Esophagus muscularis mucosa (tissue), 4 donors: ENCODE data around the gene AQP6. TPM values are rescaled to one million over a fixed set of nuclear protein-coding genes. Genes with fewer than 3 reads are reported as not detected.
"Not testable (repeated sequence)": the region's sequence is repeated elsewhere in the genome, so short reads cannot be mapped to it uniquely, and the experiment has no call there.

Experiments used
- DNase-seq: peaks from one replicate; pipeline ENCODE4 v3.0.0-alpha.2; 2017; ENCODE audit errors: extremely low spot score
- H3K27ac ChIP-seq, 4 donors: fragments of 200-600 bp; sonication (generic); replicated peaks in 1 of 4; 1 replicate in 3 of 4; 2 replicates in 1 of 4; pipeline ENCODE4 v1.5.1; 2016 to 2019; ENCODE audit warnings: mild to moderate bottlenecking in 1 of 4
- H3K27me3 ChIP-seq, 4 donors: fragments of 200-600 bp; sonication (generic); one replicate each; pipeline versions ENCODE4 v1.5.1 to v1.6.0; 2016 to 2019
- H3K36me3 ChIP-seq, 4 donors: fragments of 200-600 bp; sonication (generic); one replicate each; pipeline ENCODE4 v1.5.1; 2016 to 2019
- H3K4me1 ChIP-seq, 4 donors: fragments of 200-600 bp; sonication (generic); one replicate each; pipeline ENCODE4 v1.5.1; 2016 to 2019
- H3K4me3 ChIP-seq, 4 donors: fragments of 200-600 bp; sonication (generic); 1 replicate in 2 of 4; 2 replicates in 2 of 4; pipeline ENCODE4 v1.5.1; 2016 to 2019; ENCODE audit warnings: mild to moderate bottlenecking in 4 of 4, moderate library complexity in 1 of 4
- H3K9me3 ChIP-seq, 4 donors: fragments of 200-600 bp; sonication (generic); 1 replicate in 3 of 4; 2 replicates in 1 of 4; pipeline ENCODE4 v1.5.1; 2016 to 2019
- EP300 ChIP-seq: sonication (generic); formaldehyde crosslinking; IDR thresholded peaks from one replicate; pipeline ENCODE4 v1.6.1; 2017; ENCODE audit warnings: antibody characterized with exemption
- POLR2A ChIP-seq: fragments of 450-650 bp; IDR thresholded peaks from one replicate; pipeline ENCODE4 v1.6.1; 2017; ENCODE audit warnings: antibody characterized with exemption, moderate library complexity, mild to moderate bottlenecking, low read depth
- POLR2AphosphoS5 ChIP-seq, 2 donors: sonication (generic); formaldehyde crosslinking; IDR thresholded peaks; one replicate each; pipeline ENCODE4 v1.6.1; 2017; ENCODE audit warnings: antibody characterized with exemption in 2 of 2
- WGBS: methylation state at CpG from one replicate; pipeline ENCODE4 v1.1.5; 2018; 5-methylcytosine and 5-hydroxymethylcytosine counted together
- intact Hi-C: fragments of 100-400 bp; cut with DNase I; formaldehyde crosslinking; loops from one replicate; pipeline ENCODE4 v1.15.1; 2023
- total RNA-seq, 4 donors: library from RNA; depleted of rRNA; stranded (reverse); fragments of >200 nt; gene quantifications; one replicate each; pipeline versions ENCODE4 v1.1.0 to v1.2.1, GENCODE V29; 2016
- TF ChIP-seq, protein P1 (sequence below), 3 experiments: fragments of 200-600 bp in 2 of 3; fragments of 450-650 bp in 1 of 3; sonication (generic) in 2 of 3; IDR thresholded peaks; one replicate each; pipeline ENCODE4 v1.5.1; 2017 to 2019; ENCODE audit warnings: antibody characterized with exemption in 3 of 3, mild to moderate bottlenecking in 2 of 3, moderate library complexity in 1 of 3

AQP6 gene
- total RNA-seq, 4 donors from 2014 or later: 0.11 TPM; not detected in 3

DNA sequence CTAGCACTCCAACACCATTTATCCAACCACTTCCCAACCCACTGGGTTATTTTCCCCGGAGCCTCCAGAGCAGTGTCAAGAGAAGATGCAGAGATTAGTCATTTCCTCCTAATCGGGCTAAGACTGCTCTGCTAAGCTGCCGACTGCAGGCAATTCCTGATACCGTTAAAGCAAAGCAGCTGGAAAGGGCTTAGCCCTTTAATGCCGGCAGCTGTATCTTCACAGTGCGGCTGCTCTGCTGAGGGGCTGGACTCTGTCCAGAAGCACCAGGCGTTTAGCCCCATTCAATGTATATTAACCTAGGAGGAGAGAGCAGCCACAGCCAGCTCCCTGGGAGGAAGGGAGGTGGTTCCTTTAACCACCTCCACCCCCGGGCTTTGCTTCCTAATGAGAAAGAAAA, 11.1 kb downstream of the AQP6 start:
- TF ChIP-seq POLR2A: no peak
- no peak for TF ChIP-seq POLR2AphosphoS5 (IDR thresholded peaks at IDR 0.05)
- TF ChIP-seq EP300: no peak
- TF ChIP-seq, protein P1, sequence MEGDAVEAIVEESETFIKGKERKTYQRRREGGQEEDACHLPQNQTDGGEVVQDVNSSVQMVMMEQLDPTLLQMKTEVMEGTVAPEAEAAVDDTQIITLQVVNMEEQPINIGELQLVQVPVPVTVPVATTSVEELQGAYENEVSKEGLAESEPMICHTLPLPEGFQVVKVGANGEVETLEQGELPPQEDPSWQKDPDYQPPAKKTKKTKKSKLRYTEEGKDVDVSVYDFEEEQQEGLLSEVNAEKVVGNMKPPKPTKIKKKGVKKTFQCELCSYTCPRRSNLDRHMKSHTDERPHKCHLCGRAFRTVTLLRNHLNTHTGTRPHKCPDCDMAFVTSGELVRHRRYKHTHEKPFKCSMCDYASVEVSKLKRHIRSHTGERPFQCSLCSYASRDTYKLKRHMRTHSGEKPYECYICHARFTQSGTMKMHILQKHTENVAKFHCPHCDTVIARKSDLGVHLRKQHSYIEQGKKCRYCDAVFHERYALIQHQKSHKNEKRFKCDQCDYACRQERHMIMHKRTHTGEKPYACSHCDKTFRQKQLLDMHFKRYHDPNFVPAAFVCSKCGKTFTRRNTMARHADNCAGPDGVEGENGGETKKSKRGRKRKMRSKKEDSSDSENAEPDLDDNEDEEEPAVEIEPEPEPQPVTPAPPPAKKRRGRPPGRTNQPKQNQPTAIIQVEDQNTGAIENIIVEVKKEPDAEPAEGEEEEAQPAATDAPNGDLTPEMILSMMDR (IDR thresholded peaks at IDR 0.05): no peak
- Histone ChIP-seq H3K9me3 (no peaks in the 10 kb centered on the region), H3K27me3 (no peaks in the 10 kb centered on the region), H3K36me3 (no peaks in the 10 kb centered on the region), H3K4me3 (peak overlapping the region in 2 of 4 donors; percentile 0 to 17), H3K4me1 (peaks cover 5 to 27% (median 23%) of the 10 kb centered on the region in 4 donors), H3K27ac (no peak overlapping the region)
- no peak for DNase-seq
- intact Hi-C loops: no loop called here
- 1% methylated on average over 8 of the region's 8 CpGs for WGBS

DNA sequence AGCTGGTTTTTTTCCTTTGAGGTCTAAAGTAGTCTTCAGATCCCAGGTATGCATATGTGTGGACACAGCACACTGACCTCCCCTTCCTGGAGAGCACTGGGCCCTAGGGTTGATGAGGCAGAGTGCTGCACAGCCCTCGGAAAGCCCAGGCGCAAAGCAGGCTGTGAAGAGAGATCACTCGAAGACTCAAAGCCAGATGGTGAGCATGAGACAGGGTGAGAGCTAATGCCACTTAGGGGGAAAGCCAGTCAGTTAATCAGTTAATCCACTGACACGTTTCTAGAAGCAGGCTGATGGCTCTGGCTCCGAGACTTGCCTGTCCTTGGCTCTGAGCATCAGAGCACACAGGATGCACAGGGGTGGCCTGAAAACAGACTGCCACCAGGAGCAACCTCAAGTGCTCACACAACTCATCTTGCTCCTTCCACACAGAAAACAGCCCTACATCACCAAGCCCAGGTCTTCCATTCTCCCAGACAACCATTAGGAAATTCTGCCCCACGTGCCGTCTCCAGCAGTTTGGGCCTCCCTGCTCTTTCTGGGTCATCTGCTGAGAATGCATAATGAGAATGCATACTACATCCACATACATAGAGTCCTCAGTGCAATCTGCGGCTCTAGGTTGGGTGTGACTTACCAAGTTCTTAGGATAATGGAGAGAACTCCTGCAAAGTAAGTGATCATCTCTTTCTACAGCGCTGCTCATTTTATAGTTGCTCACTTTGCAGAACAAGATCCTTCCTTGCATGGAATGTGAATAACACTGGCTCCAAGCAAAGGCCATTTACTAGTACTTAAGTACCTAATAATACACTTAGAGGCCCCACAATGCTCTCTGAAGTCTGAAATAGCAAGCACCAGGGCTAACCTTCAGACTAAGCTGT, 12.0 kb downstream of the AQP6 start:
- Histone ChIP-seq H3K36me3 (no peaks in the 10 kb centered on the region), H3K4me1 (peaks cover 5 to 26% (median 23%) of the 10 kb centered on the region in 4 donors), H3K27me3 (no peaks in the 10 kb centered on the region), H3K27ac (no peak overlapping the region), H3K4me3 (no peak overlapping the region), H3K9me3 (no peaks in the 10 kb centered on the region)
- no peak for DNase-seq
- 86% methylated on average over 9 of the region's 9 CpGs for WGBS
- TF ChIP-seq EP300 (no peak), POLR2AphosphoS5 (IDR thresholded peaks at IDR 0.05) (no peak), POLR2A (no peak)
- TF ChIP-seq, protein P1 (IDR thresholded peaks at IDR 0.05): no peak
- intact Hi-C loops: no loop called here

DNA sequence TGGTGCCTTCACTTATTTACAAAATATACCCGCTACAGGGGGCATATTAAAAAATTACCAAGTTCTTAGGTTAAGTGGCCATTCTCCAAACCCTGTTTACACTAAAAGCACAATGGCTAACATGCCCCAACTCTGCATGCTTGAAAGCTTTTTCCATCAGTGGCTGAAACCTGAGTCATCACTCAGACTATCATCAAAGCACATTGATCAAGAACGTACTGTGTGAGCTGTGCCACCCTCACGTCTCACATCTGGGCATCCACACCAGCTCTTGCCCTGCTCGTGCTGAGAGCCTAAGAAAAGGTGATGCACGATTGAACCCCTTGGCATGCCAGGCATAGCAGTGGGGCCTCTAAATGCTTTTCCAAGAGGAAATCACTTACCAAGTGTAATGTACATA, 13.2 kb downstream of the AQP6 start:
- intact Hi-C loops: no loop called here
- H3K4me1 ChIP-seq: peaks cover 5 to 26% (median 23%) of the 10 kb centered on the region in 4 donors
- H3K9me3 ChIP-seq: no peaks in the 10 kb centered on the region
- TF ChIP-seq POLR2A (no peak), POLR2AphosphoS5 (IDR thresholded peaks at IDR 0.05) (no peak), EP300 (no peak)
- TF ChIP-seq, protein P1 (IDR thresholded peaks at IDR 0.05): no peak
- WGBS: 97% methylated on average over 5 of the region's 5 CpGs
- H3K27ac ChIP-seq: no peak overlapping the region
- no peak overlapping the region for H3K4me3 ChIP-seq
- DNase-seq: no peak
- no peaks in the 10 kb centered on the region for H3K36me3 ChIP-seq
- no peaks in the 10 kb centered on the region for H3K27me3 ChIP-seq

DNA sequence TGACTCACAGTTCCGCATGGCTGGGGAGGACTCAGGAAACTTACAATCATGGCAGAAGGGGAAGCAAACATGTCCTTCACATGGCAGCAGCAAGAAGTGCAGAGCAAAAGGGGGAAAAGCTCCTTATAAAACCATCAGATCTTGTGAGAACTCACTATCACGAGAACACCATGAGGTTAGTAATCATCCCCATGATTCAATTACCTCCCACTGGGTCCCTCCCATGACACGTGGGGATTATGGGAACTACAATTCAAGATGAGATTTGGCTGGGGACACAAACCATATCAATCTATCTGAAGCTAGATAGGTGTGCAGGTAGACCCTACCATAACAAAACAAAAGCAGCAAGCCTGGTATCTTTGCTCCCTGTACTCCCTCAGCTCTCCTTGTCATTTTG, 13.7 kb downstream of the AQP6 start:
- H3K9me3 ChIP-seq, H3K36me3 ChIP-seq, DNase-seq, H3K27ac ChIP-seq, H3K4me3 ChIP-seq, H3K27me3 ChIP-seq, intact Hi-C loops: not testable (repeated sequence)
- WGBS: 90% methylated on average over 3 of the region's 3 CpGs
- peaks cover 5 to 26% (median 23%) of the 10 kb centered on the region in 4 donors for H3K4me1 ChIP-seq

DNA sequence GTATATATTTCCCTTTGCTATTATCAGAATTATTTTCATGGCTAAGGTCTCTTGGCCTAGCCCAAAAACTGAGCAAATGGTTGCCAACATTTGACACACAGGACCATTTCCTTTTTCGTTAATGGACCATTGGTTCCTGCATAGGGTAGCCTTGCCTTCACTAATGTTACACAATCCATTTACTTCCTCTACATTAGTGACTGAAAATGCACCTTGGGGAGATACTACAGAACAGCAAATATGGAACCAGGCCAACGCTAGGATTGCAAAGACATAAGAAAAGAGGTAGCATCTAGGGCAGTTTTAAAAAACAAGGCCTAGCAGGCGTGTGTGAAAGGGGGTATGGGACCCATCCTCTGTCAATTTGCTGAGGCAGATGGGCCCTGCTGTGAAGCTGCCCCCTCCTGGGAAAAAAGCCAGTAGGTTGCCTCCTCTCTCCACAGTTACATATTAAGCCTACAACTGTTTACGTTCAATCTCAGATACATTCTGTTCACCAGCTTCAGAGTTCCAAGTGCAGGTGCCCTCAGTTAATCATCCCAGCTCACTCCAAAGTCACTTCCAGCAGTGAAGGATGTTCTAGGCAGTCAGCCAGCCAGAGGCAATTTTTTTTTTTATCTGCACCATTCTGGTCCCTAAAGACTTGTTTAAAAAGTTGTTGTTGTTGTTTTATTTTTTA, 15.0 kb downstream of the AQP6 start:
- intact Hi-C loops: no loop called here
- no peak for DNase-seq
- 65% methylated on average over 4 of the region's 4 CpGs for WGBS
- H3K4me3 ChIP-seq: no peak overlapping the region
- peaks cover 5 to 26% (median 23%) of the 10 kb centered on the region in 4 donors for H3K4me1 ChIP-seq
- no peaks in the 10 kb centered on the region for H3K9me3 ChIP-seq
- peaks cover 0 to 13% (median 12%) of the 10 kb centered on the region in 4 donors for H3K36me3 ChIP-seq
- peak overlapping the region in 3 of 4 donors; percentile 37 to 65 (median 41) for H3K27ac ChIP-seq
- no peak for TF ChIP-seq EP300
- TF ChIP-seq POLR2AphosphoS5 (IDR thresholded peaks at IDR 0.05): no peak
- TF ChIP-seq, protein P1 (IDR thresholded peaks at IDR 0.05): no peak
- TF ChIP-seq POLR2A: no peak
- H3K27me3 ChIP-seq: no peaks in the 10 kb centered on the region

DNA sequence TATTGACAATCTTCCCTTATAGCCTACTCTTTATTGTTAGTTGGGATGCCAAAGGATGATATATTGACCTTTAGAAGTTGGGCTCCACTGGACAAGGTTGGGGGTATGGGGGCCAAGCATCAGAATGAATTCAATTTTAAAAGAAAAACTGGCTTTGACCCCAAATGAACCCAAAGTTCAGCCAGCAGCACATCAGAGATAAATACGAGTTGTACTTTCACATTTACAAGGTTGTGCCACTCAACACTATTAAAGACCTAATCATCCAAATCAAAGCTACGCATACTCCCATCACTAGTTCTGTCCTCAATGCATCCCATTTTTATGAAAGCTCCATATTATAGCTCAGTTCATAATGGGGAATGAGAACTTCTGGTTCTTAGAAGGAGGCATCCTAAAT, 16.7 kb downstream of the AQP6 start:
- DNase-seq, H3K4me3 ChIP-seq, H3K27ac ChIP-seq, H3K27me3 ChIP-seq, H3K9me3 ChIP-seq, intact Hi-C loops: not testable (repeated sequence)
- peaks cover 11 to 30% (median 25%) of the 10 kb centered on the region in 4 donors for H3K36me3 ChIP-seq
- WGBS: 97% methylated on average over 2 of the region's 2 CpGs
- H3K4me1 ChIP-seq: peaks cover 0 to 15% (median 14%) of the 10 kb centered on the region in 4 donors
